Ovary (tissue), 9 donors: ENCODE data around the gene ACHE. TPM values are rescaled to one million over a fixed set of nuclear protein-coding genes. Genes with fewer than 3 reads are reported as not detected.

Experiments used
- DNase-seq, 5 donors: peaks; one replicate each; pipeline ENCODE4 v3.0.0-alpha.2; 2019 to 2020
- H3K27ac ChIP-seq, 2 donors: fragments of 200-600 bp; one replicate each; pipeline versions ENCODE4 v1.5.1 to v1.8.0; 2019 to 2022
- H3K27me3 ChIP-seq: fragments of 200-600 bp; one replicate; pipeline ENCODE4 v1.8.0; 2022
- H3K36me3 ChIP-seq: fragments of 200-600 bp; sonication (generic); one replicate; pipeline ENCODE4 v1.5.1; 2019
- H3K4me1 ChIP-seq: one replicate; pipeline ENCODE4 v1.8.1; 2013; ENCODE audit warnings: mild to moderate bottlenecking, moderate library complexity; ENCODE audit not compliant: insufficient read depth
- H3K4me3 ChIP-seq: fragments of 200-600 bp; sonication (generic); one replicate; pipeline ENCODE4 v1.5.1; 2017
- H3K9me3 ChIP-seq, 2 donors: fragments of 200-600 bp in 1 of 2; sonication (generic) in 1 of 2; one replicate each; pipeline versions ENCODE4 v1.5.1 to v1.8.1; 2013 to 2019; ENCODE audit warnings: mild to moderate bottlenecking in 1 of 2, moderate library complexity in 1 of 2
- EP300 ChIP-seq: sonication (generic); formaldehyde crosslinking; IDR thresholded peaks from one replicate; pipeline ENCODE4 v1.6.1; 2017; ENCODE audit warnings: antibody characterized with exemption
- POLR2A ChIP-seq: fragments of 450-650 bp; IDR thresholded peaks from one replicate; pipeline ENCODE4 v1.6.1; 2017; ENCODE audit warnings: antibody characterized with exemption, mild to moderate bottlenecking, moderate library complexity
- WGBS, 3 donors: extraction: QIAGEN DNeasy Blood & Tissue Kit in 1 of 3; methylation state at CpG; one replicate each; pipeline versions ENCODE4 v1.1.5 to v1.1.7; 2013 to 2017; 5-methylcytosine and 5-hydroxymethylcytosine counted together
- intact Hi-C, 4 donors: fragments of 100-400 bp; cut with DNase I; formaldehyde crosslinking; loops; one replicate each; pipeline versions ENCODE4 v1.11.0 to v1.15.1; 2022 to 2023
- polyA plus RNA-seq, 2 donors: library from polyadenylated mRNA; stranded (reverse); fragments of 200-250 nt in 1 of 2; fragments of 350-450 nt in 1 of 2; fragmentation: Illumina TruSeq in 1 of 2; extraction: RNeasy Lipid Tissue Mini Kit (QIAGEN cat#74804) in 1 of 2; gene quantifications; one replicate each; pipeline ENCODE4 v1.2.3, GENCODE V29; 2013 to 2014
- total RNA-seq, 7 donors: library from RNA; depleted of rRNA in 2 of 7; stranded (reverse); fragments of >200 nt in 2 of 7; fragmentation: NEBNext Ultra II Directional in 3 of 7; extraction: Animal tissue kit (Norgen Biotek cat#: 25700) in 3 of 7; gene quantifications; one replicate each; pipeline versions ENCODE4 v1.1.0 to v1.2.4, GENCODE V29; 2016 to 2023
- TF ChIP-seq, protein P1 (sequence below), 3 donors: fragments of 450-650 bp in 2 of 3; fragments of 200-600 bp in 1 of 3; IDR thresholded peaks; one replicate each; pipeline versions ENCODE4 v1.5.1 to v1.8.0; 2016 to 2022; ENCODE audit warnings: antibody characterized with exemption in 3 of 3, mild to moderate bottlenecking in 1 of 3
- donor health status: DM: no; HTN: no; CAD: no; lungs with moderate emphysema.
- donor health status: DM: no; HTN: no; CAD: no.
- donor health status: Bipolar disorder and iron deficiency.
- donor health status: DM: yes; HTN: yes; CAD: no.
- donor health status: DM: no; HTN: no; CAD: no.
- donor health status: DM: yes; HTN: yes; CAD: no.

ACHE gene
- total and polyA plus RNA-seq, 9 donors = 0.37 to 15.3 (median 4.3) TPM

DNA sequence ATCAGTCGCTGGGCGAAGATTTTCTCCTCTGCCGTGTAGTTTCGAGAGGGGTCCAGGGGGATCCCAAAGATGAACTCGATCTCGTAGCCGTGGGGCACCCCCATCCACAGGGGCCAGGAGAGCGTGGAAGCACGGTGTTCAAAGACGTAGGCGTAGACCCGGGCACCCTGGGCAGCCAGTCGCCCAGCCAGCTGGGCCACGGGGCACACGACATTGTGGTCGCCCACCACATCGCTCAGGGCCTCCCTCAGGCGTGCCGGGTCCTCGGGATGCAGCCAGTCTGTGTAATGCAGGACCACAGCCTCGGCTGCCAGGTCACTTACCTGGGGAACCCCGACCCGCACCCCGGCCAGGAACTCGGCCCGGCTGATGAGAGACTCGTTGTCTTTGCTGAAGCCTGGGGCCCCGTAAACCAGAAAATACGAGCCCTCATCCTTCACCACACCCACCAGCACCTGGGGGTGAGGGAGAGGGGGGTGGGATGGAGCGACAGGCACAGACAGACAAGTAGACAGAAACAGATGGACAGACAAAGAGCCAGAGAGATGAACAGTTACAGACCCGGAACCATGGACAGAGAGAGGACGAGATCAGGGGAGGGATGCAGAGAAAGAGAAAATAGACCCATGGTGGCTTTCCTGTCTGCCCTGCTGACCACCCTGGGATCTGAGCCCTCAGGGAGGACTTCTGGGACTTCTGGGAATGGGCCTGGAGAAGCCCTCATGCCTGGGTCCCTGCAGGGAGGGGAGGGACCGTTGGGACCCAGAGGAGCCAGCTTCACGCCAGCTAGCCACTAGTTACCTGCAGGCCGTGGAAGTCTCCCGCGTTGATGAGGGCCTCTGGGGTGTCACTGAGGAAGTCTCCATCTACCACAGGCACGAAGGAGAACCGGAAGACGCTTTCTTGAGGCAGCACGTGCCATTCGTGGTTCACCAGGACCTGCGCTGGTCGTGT lies 3.0 kb downstream of the ACHE start:
- H3K27ac ChIP-seq = no peak overlapping the region
- peak; percentile 26 to 47 (median 39) for DNase-seq
- no peaks in the 10 kb centered on the region for H3K9me3 ChIP-seq
- TF ChIP-seq POLR2A (no peak), EP300 (no peak)
- TF ChIP-seq, protein P1, sequence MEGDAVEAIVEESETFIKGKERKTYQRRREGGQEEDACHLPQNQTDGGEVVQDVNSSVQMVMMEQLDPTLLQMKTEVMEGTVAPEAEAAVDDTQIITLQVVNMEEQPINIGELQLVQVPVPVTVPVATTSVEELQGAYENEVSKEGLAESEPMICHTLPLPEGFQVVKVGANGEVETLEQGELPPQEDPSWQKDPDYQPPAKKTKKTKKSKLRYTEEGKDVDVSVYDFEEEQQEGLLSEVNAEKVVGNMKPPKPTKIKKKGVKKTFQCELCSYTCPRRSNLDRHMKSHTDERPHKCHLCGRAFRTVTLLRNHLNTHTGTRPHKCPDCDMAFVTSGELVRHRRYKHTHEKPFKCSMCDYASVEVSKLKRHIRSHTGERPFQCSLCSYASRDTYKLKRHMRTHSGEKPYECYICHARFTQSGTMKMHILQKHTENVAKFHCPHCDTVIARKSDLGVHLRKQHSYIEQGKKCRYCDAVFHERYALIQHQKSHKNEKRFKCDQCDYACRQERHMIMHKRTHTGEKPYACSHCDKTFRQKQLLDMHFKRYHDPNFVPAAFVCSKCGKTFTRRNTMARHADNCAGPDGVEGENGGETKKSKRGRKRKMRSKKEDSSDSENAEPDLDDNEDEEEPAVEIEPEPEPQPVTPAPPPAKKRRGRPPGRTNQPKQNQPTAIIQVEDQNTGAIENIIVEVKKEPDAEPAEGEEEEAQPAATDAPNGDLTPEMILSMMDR (IDR thresholded peaks at IDR 0.05) = no peak
- intact Hi-C loops = loop anchor here in 2 of 4 donors (10.0 kb wide), 4 partner anchors 242 to 402 kb away; partner anchors contain the start of gene VGF (in 1 of the 2)
- no peaks in the 10 kb centered on the region for H3K27me3 ChIP-seq
- peaks cover 9% of the 10 kb centered on the region for H3K4me1 ChIP-seq
- no peak overlapping the region for H3K4me3 ChIP-seq
- no peaks in the 10 kb centered on the region for H3K36me3 ChIP-seq
- 87 to 90% (median 89%) methylated on average over 43 to 44 of the region's 44 CpGs for WGBS, 3 donors

DNA sequence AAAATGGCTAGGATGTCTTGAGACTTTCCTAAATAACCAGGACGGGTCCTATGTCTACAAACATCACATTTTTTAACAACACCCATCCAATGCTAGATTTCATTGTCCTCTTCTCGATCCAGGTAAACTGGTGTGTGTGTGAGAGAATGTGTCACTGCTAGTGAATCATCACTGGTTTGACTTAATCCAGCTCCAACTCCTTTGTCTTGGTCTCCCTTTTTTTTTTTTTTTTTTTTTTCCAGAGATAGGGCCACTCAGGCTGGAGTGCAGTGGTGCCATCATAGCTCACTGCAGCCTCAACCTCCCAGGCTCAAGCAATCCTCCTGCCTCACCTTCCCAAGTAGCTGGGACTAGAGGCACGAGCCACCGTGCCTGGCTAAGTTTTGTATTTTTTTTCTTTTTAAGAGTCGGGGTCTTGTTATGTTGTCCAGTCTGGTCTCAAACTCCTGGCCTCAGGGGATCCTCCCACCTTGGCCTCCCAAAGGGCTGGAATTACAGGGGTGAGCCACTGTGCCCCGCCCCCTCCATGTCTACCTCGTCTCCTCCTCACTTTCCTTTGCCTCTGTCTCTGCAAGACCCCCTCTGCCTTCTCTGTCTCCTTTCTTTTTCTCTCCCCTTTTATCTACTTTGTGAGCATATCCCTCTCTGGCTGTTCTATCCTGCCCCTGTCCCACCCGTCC lies 4.0 kb downstream of the ACHE start:
- H3K4me3 ChIP-seq = no peak overlapping the region
- H3K9me3 ChIP-seq = no peaks in the 10 kb centered on the region
- no peaks in the 10 kb centered on the region for H3K27me3 ChIP-seq
- DNase-seq = no peak
- TF ChIP-seq, protein P1 (IDR thresholded peaks at IDR 0.05) = no peak
- TF ChIP-seq POLR2A (no peak), EP300 (no peak)
- no peak overlapping the region for H3K27ac ChIP-seq
- H3K36me3 ChIP-seq = no peaks in the 10 kb centered on the region
- WGBS, 3 donors = 70 to 76% (median 76%) methylated on average over 8 of the region's 8 CpGs
- peaks cover 7% of the 10 kb centered on the region for H3K4me1 ChIP-seq
- intact Hi-C loops = loop anchor here in 2 of 4 donors (10.0 kb wide), 4 partner anchors 243 to 403 kb away; partner anchors contain the start of gene VGF (in 1 of the 2)

DNA sequence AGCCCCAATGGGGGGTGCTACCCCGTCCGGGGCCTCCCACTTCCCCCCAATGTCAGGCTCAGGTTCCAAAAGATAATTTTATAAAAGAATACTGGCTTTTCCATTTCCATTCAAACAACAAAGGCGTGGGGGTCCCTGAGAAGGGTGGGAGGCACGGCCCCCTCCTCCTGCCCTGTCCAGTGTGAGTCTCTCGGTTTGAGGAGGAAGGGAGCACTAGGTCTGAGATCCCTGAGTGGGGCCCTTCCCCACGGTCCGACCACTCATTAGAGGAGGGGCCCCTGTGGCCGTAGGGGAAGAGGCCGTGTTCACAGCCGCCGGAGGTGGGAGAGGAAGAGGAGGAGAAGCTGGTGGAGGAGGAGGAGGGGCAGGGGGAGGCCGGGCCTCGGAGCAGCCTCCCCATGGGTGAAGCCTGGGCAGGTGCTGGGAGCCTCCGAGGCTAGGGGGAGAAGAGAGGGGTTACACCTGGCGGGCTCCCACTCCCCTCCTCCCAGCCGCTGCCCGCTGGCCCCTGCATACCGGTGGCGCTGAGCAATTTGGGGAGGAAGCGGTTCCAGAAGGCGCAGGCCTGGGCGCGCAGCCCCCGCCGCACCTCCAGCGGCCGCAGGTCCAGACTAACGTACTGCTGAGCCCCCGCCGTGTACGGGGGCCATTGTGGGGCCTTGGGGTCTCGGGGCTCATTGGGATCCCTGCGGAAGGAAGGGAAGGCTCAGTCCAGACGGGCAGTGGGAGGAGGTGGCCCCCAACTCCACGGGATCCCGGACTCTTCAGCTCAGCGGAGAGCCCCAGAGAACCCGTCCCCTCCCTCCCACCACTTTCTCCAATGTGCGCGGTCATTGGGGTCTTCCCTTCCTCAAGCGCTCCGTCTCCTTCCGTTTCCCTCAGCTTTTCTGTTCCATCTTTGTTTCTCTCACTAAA lies 4.8 kb downstream of the ACHE start:
- 11 to 14% (median 13%) methylated on average over 34 to 43 of the region's 43 CpGs for WGBS, 3 donors
- DNase-seq = peak; percentile 41 to 67 (median 48)

More for the DNA sequence above, 4.8 kb downstream of the ACHE start:
- no peaks in the 10 kb centered on the region for H3K9me3 ChIP-seq
- H3K4me3 ChIP-seq = peak overlapping the region; percentile 64
- TF ChIP-seq EP300 (no peak), POLR2A (no peak)
- TF ChIP-seq, protein P1 (IDR thresholded peaks at IDR 0.05) = no peak
- no peaks in the 10 kb centered on the region for H3K36me3 ChIP-seq
- H3K4me1 ChIP-seq = peaks cover 4% of the 10 kb centered on the region
- H3K27me3 ChIP-seq = no peaks in the 10 kb centered on the region
- intact Hi-C loops = loop anchor here in 2 of 4 donors (10.0 kb wide), 4 partner anchors 244 to 404 kb away; partner anchors contain the start of gene VGF (in 1 of the 2)
- peak overlapping the region; percentile 18 to 67 for H3K27ac ChIP-seq
